K562 (cell line): Measurements from ENCODE around the gene TXNRD2. TPM values are rescaled to one million over a fixed set of nuclear protein-coding genes. Genes with fewer than 3 reads are reported as not detected.

Experiments used
- ATAC-seq: fragments of 200-7000 bp; cut with Tn5 transposase; 3 replicates; pipeline ENCODE4 v1.9.1; 2020; ENCODE audit warnings: moderate library complexity
- BruUV-seq: library from RNA; stranded (reverse); fragments of 400-500 nt; replicated peaks from 2 replicates; lab custom pipeline; 2021; lab: Mats Ljungman, UMichigan
- CTCF ChIA-PET: fragments of 300-600 bp; formaldehyde crosslinking; extraction: SDS; loops from one replicate; lab custom pipeline; 2021; ENCODE audit warnings: low intra/inter-chr PET ratio; lab: Yijun Ruan, JAX
- POLR2A ChIA-PET: fragments of 300-600, 350-650 bp; sonication (Branson Sonifier 250); formaldehyde crosslinking; extraction: SDS; loops from one replicate; lab custom pipeline; 2021; ENCODE audit warnings: antibody characterized with exemption, inconsistent platforms; lab: Yijun Ruan, JAX
- DNase-seq, 4 experiments: peaks; one replicate each; pipeline versions ENCODE4 v3.0.0 to v3.0.0-alpha.2; 2011 to 2018; ENCODE audit warnings: low spot score in 3 of 4, mixed read lengths in 3 of 4; ENCODE audit errors: extremely low read depth in 1 of 4
- FAIRE-seq: peaks from 2 replicates; lab custom pipeline; 2011; peaks lifted over from hg19 to GRCh38; lab: Jason Lieb, UNC
- H2AFZ ChIP-seq: 2 replicates; pipeline ENCODE4 v1.6.0; 2011; ENCODE audit warnings: low read depth, low read length, control low read depth, inconsistent platforms
- H3K27ac ChIP-seq: fragments of 200-600 bp; 3 replicates; pipeline ENCODE4 v1.8.0; 2011; ENCODE audit warnings: low read depth, mild to moderate bottlenecking, control low read depth, inconsistent platforms, low read length, moderate library complexity, mixed read lengths; ENCODE audit errors: extremely low read depth
- H3K27me3 ChIP-seq, 2 experiments: fragments of 300-600 bp in 1 of 2; 2 replicates in 1 of 2; 3 replicates in 1 of 2; pipeline versions ENCODE4 v1.6.0 to v1.8.0; 2011; ENCODE audit warnings: inconsistent platforms in 2 of 2, low read length in 2 of 2, mild to moderate bottlenecking in 1 of 2, mixed read lengths in 1 of 2, moderate library complexity in 1 of 2; ENCODE audit not compliant: control insufficient read depth in 2 of 2, insufficient read depth in 2 of 2
- H3K36me3 ChIP-seq: fragments of 300-600 bp; 3 replicates; pipeline ENCODE4 v1.8.0; 2011; ENCODE audit warnings: mild to moderate bottlenecking, low read length, inconsistent platforms; ENCODE audit not compliant: control insufficient read depth, insufficient read depth
- H3K4me1 ChIP-seq, 2 experiments: fragments of 200-600 bp in 1 of 2; replicated peaks in 1 of 2; 2 replicates in 1 of 2; 3 replicates in 1 of 2; pipeline versions ENCODE4 v1.5.1 to v1.8.0; 2011; ENCODE audit warnings: inconsistent platforms in 2 of 2, low read length in 2 of 2, mild to moderate bottlenecking in 1 of 2, mixed read lengths in 1 of 2, moderate library complexity in 1 of 2; ENCODE audit not compliant: control insufficient read depth in 2 of 2, insufficient read depth in 2 of 2
- H3K4me2 ChIP-seq: 2 replicates; pipeline ENCODE4 v1.6.1; 2011; ENCODE audit warnings: low read length, control low read depth, inconsistent platforms, mixed read lengths; ENCODE audit not compliant: insufficient read depth
- H3K4me3 ChIP-seq: fragments of 200-600 bp; sonication (generic), shearing (Covaris generic); 2 replicates; pipeline ENCODE4 v1.5.1; 2016; ENCODE audit warnings: control low read depth, inconsistent platforms
- H3K79me2 ChIP-seq: fragments of 200-600 bp; 3 replicates; pipeline ENCODE4 v1.8.0; 2011; ENCODE audit warnings: low read length, inconsistent platforms; ENCODE audit not compliant: control insufficient read depth, insufficient read depth
- H3K9ac ChIP-seq, 2 experiments: 2 replicates each; pipeline versions ENCODE4 v1.6.0 to v1.6.1; 2011; ENCODE audit warnings: low read depth in 2 of 2, low read length in 2 of 2, control low read depth in 1 of 2, inconsistent platforms in 1 of 2, mild to moderate bottlenecking in 1 of 2, mixed read lengths in 1 of 2; ENCODE audit not compliant: insufficient read depth in 1 of 2
- H3K9me1 ChIP-seq: one replicate; pipeline ENCODE4 v1.6.0; 2011; ENCODE audit warnings: inconsistent platforms, mild to moderate bottlenecking, low read length, moderate library complexity; ENCODE audit not compliant: control insufficient read depth, insufficient read depth
- H3K9me3 ChIP-seq: replicated peaks from 2 replicates; pipeline ENCODE4 v1.5.1; 2011; ENCODE audit warnings: low read depth, low read length, inconsistent platforms; ENCODE audit not compliant: control insufficient read depth, insufficient read depth
- H4K20me1 ChIP-seq: replicated peaks from 2 replicates; pipeline ENCODE4 v1.6.1; 2011; ENCODE audit warnings: low read length, inconsistent platforms, mixed read lengths; ENCODE audit not compliant: control insufficient read depth, insufficient read depth
- BHLHE40 ChIP-seq: IDR thresholded peaks from 2 replicates; pipeline ENCODE4 v1.6.1; 2011; ENCODE audit warnings: low read length, improper control_type of control experiment
- CHCHD3 ChIP-seq: fragments of 250-450 bp; sonication (Bioruptor Pico); IDR thresholded peaks from 2 replicates; pipeline ENCODE4 v2.1.2; 2022; ENCODE audit warnings: mild to moderate bottlenecking
- FIP1L1 ChIP-seq: fragments of 200-400 bp; formaldehyde crosslinking; IDR thresholded peaks from 2 replicates; pipeline ENCODE4 v1.6.1; 2018; ENCODE audit warnings: mild to moderate bottlenecking, low read depth, low read length; ENCODE audit not compliant: poor library complexity, severe bottlenecking
- FOXA1 ChIP-seq: fragments of 450-650 bp; IDR thresholded peaks from 2 replicates; pipeline ENCODE4 v1.6.1; 2016; ENCODE audit warnings: mild to moderate bottlenecking, borderline replicate concordance
- KAT2B ChIP-seq: IDR thresholded peaks from one replicate; pipeline ENCODE4 v1.6.1; 2012; ENCODE audit warnings: low read depth, mild to moderate bottlenecking, control low read depth, inconsistent platforms, low read length, moderate library complexity
- KDM4B ChIP-seq, 2 experiments: fragments of 450-650 bp in 1 of 2; sonication (generic) in 1 of 2; IDR thresholded peaks; 2 replicates each; pipeline ENCODE4 v1.6.1; 2016 to 2017; ENCODE audit warnings: borderline replicate concordance in 2 of 2, antibody characterized with exemption in 1 of 2, low read depth in 1 of 2, mild to moderate bottlenecking in 1 of 2
- OTX1 ChIP-seq: fragments of 450-650 bp; formaldehyde crosslinking; IDR thresholded peaks from 2 replicates; pipeline ENCODE4 v1.4.0; 2022; ENCODE audit warnings: mild to moderate bottlenecking
- PCBP1 ChIP-seq: fragments of 200-400 bp; formaldehyde crosslinking; IDR thresholded peaks from 2 replicates; pipeline ENCODE4 v1.6.1; 2018; ENCODE audit warnings: mild to moderate bottlenecking, low read depth, low read length; ENCODE audit not compliant: poor library complexity, severe bottlenecking
- POLR2AphosphoS2 ChIP-seq: IDR thresholded peaks from 2 replicates; pipeline ENCODE4 v1.6.1; 2012; ENCODE audit warnings: low read length, improper control_type of control experiment
- RBBP5 ChIP-seq: fragments of 200-600 bp; sonication (generic); IDR thresholded peaks from 2 replicates; pipeline ENCODE4 v1.6.1; 2012; ENCODE audit warnings: borderline replicate concordance, mild to moderate bottlenecking, low read length, control low read depth, inconsistent platforms; ENCODE audit not compliant: insufficient read depth, poor library complexity, severe bottlenecking
- RBM14 ChIP-seq: fragments of 200-400 bp; formaldehyde crosslinking; IDR thresholded peaks from 2 replicates; pipeline ENCODE4 v1.6.1; 2018; ENCODE audit warnings: low read depth, mild to moderate bottlenecking, low read length, moderate library complexity, borderline replicate concordance; ENCODE audit not compliant: insufficient read depth
- SIX5 ChIP-seq, 2 experiments: IDR thresholded peaks; 2 replicates each; pipeline ENCODE4 v1.6.1; 2011; ENCODE audit warnings: low read length in 2 of 2, borderline replicate concordance in 1 of 2, low read depth in 1 of 2, mild to moderate bottlenecking in 1 of 2, moderate library complexity in 1 of 2; ENCODE audit not compliant: insufficient read depth in 1 of 2
- SNIP1 ChIP-seq: fragments of 450-650 bp; IDR thresholded peaks from 2 replicates; pipeline ENCODE4 v1.7.1; 2017; ENCODE audit warnings: low read depth, mild to moderate bottlenecking
- ZBTB7A ChIP-seq: IDR thresholded peaks from 2 replicates; pipeline ENCODE4 v1.6.1; 2011; ENCODE audit warnings: low read depth, mild to moderate bottlenecking, low read length, moderate library complexity, borderline replicate concordance; ENCODE audit not compliant: control insufficient read depth
- ZNF143 ChIP-seq: sonication (generic); formaldehyde crosslinking; IDR thresholded peaks from 2 replicates; pipeline ENCODE4 v1.9.0; 2022; ENCODE audit warnings: mild to moderate bottlenecking, missing genetic modification reagents
- WGBS: fragments of 100-300 bp; shearing (Covaris generic); methylation state at CpG from one replicate; pipeline ENCODE4 v1.1.6; 2016; ENCODE audit warnings: low coverage, mixed read lengths; ENCODE audit not compliant: insufficient coverage; ENCODE audit errors: missing lambda C conversion rate; 5-methylcytosine and 5-hydroxymethylcytosine counted together
- in situ Hi-C: fragments of 300-500 bp; cut with MboI; formaldehyde crosslinking; loops from 4 replicates; pipeline ENCODE4 v1.15.0; 2018; ENCODE audit warnings: inconsistent platforms, mixed read lengths
- intact Hi-C: fragments of 100-400 bp; cut with micrococcal nuclease; formaldehyde crosslinking; loops from 2 replicates; pipeline ENCODE4 v1.14.2; 2022
- polyA plus RNA-seq, 8 experiments: library from polyadenylated mRNA; depleted of rRNA in 4 of 8; stranded (reverse) in 5 of 8; unstranded in 3 of 8; fragments of >200 nt; fragmentation: Nextera tagmentation in 2 of 8; fragmentation: Illumina TruSeq in 1 of 8; extraction: Ambion mirVana in 2 of 8; extraction: Trizol in 1 of 8; gene quantifications; 2 replicates each; pipeline versions ENCODE4 v1.2.1 to v1.2.3, GENCODE V29; 2011 to 2014; ENCODE audit warnings: inconsistent platforms in 1 of 8, missing spikeins in 1 of 8
- total RNA-seq, 7 experiments: library from RNA; depleted of rRNA in 6 of 7; stranded (reverse); fragments of >200 nt in 6 of 7; fragmentation: Illumina TruSeq in 2 of 7; extraction: Trizol in 2 of 7; gene quantifications; 2 replicates each; pipeline versions ENCODE4 v1.2.1 to v1.2.3, GENCODE V29; 2011 to 2021; ENCODE audit warnings: low replicate concordance in 1 of 7

Gene TXNRD2
- total and polyA plus RNA-seq, 9 of the 15 experiments (the other 6 are each of a cell fraction or from before 2014, with no cell fraction given): 3.3 to 80.2 (median 49.4) TPM

DNA sequence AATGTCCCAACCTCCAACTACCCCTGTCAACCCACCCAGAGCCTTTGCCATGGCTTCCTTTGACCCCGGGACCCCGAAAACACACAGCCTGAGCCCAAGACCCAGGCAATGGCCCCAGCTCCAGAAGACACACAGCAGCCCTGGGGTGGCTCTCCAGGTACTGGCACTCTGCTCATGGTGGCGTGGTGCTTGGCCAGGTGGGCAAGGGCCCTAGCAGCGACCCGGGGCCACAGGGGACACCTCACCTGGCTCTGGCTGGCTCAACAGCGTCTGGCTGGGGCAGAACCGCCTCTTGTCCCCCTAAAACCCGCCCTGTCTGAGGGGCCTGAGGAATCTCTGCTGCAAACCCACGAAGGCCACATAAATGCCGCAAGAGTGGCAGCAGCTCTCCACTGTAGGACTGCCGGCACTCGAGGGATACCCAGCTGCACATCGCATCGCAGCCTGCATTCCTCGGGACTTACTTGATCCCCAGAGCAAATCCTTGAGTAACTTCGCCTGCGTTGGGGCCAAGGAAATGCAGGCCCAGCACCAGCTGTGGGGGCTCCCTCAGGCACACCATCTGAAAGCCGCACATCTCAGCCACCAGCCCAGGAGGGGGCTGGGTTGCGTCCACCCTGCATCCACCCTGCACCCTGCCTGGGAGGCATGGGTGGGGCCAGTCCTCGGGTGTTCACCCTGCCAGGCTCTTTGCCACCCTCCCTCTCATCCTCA is 63.8 kb downstream of the TXNRD2 start (continued):
- TF ChIP-seq POLR2AphosphoS2 (peak; percentile 47; the same call in 1 of the 2 replicates), SIX5 (IDR thresholded peaks at IDR 0.05; ENCODE audit: borderline replicate concordance in 1 of 2, insufficient read depth in 1 of 2, low read depth in 1 of 2, low read length in 2 of 2) (0 out of 4 replicates have a peak, but pooled peaks of 1 of the 2 experiments have one; percentile 9), CHCHD3 (0 out of 2 replicates have a peak, but pooled peaks have one; percentile 26)

GRCh38 chr22:19876941-19877625 is 64.5 kb downstream of the TXNRD2 start:
- POLR2A ChIA-PET: interaction anchor here (0.9 to 4.4 kb wide), 6 partner anchors 10 to 33 kb away, joined by 3 to 26 read pairs (median 4); no protein-coding TSS in a partner anchor
- ATAC-seq (no peak), FAIRE-seq (peak; percentile 26), DNase-seq (no peak)
- BruUV-seq: no TSS peak
- H3K4me3 ChIP-seq: no peak overlapping the region
- H3K36me3 ChIP-seq: no peaks in the 10 kb centered on the region
- WGBS: 63% methylated on average over 18 of the region's 18 CpGs
- H3K27ac ChIP-seq: no peak overlapping the region
- H3K79me2 ChIP-seq: no peaks in the 10 kb centered on the region
- H3K9me3 ChIP-seq: no peaks in the 10 kb centered on the region
- peaks cover 0 to 9% of the 10 kb centered on the region in 2 experiments; a peak in 1 of 5 replicates for H3K27me3 ChIP-seq
- no peak overlapping the region for H2AFZ ChIP-seq
- peaks cover 31% of the 10 kb centered on the region for H4K20me1 ChIP-seq
- H3K4me2 ChIP-seq: no peak overlapping the region
- intact Hi-C loops: no loop called here
- peak overlapping the region in 1 of 2 experiments; percentile 70; a peak in 2 of 4 replicates for H3K9ac ChIP-seq
- H3K4me1 ChIP-seq: peaks cover 12 to 91% of the 10 kb centered on the region in 2 experiments
- in situ Hi-C loops: no loop called here
- CTCF ChIA-PET: no interaction called here
- H3K9me1 ChIP-seq: no peaks in the 10 kb centered on the region
- TF ChIP-seq PCBP1 (peak; percentile 9), OTX1 (0 out of 2 replicates have a peak, but pooled peaks have one; percentile 13), ZBTB7A (peak; percentile 21; the same call in 1 of the 2 replicates), FIP1L1 (no peak), RBBP5 (peak; percentile 6), ZNF143 (CRISPR knock-in tag) (no peak), SNIP1 (no peak), RBM14 (0 out of 2 replicates have a peak, but pooled peaks have one; percentile 12), FOXA1 (no peak), BHLHE40 (no peak), KDM4B (IDR thresholded peaks at IDR 0.05; ENCODE audit: borderline replicate concordance in 2 of 2, low read depth in 1 of 2) (no peak), KAT2B (no peak)
